ENCODE measurements around the gene SMIM29. TPM values are rescaled to one million over a fixed set of nuclear protein-coding genes. Genes with fewer than 3 reads are reported as not detected.

Gene SMIM29
- total RNA-seq, 2 donors from 2014 or later: 7.1 to 41.3 TPM

DNA sequence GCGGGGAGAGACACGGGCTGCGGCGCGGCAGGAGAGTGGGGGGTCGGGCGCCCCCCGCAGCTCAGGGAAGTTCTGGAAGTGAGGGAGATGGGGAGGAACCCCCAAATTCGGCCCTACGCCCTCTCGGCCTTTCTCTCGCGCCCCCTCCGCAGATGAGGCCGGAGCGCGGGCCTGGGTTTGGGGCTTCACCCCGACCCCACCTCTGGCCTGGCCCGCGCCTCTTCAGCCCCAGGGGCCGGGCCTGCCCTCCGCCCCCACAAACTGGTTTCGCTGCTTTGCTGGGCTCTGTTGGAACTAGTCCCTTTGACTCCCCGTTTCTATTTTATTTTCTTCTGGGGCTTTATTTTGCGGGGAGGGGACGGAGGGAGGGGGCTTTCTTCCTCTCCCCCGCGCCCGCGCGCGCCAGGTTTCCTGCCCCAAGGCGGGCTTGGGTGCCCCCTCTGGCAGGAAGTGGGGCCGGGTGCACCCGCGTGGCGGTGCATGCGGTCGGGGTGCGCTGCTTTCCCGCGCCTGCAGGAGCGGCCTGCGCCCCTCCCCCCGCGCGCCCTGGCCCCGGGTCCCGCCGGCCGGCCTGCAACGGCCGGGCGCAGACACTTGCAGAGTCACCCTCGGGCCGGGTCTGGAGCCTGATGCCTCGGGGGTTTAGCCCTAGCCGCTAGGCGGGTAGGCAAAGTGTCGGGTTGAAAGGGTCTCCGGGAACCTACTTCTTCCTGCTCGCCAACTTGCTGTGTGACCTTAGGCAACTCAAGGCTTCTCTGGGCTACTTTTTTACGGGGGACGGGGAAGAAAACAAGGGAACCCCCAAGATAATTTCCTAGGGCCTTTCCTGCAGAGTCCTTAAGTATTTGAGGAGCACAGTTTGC is 10.9 kb downstream of the SMIM29 start:
- Histone ChIP-seq H3K9me3 (no peaks in the 10 kb centered on the region), H3K27ac (no peak overlapping the region), H3K27me3 (replicated peaks; ENCODE audit: insufficient read depth) (no peaks in the 10 kb centered on the region), H3K36me3 (no peaks in the 10 kb centered on the region), H3K4me1 (ENCODE audit: control insufficient read depth in 1 of 2, low read depth in 2 of 2) (peaks cover 5 to 19% of the 10 kb centered on the region in 2 donors), H3K4me3 (peak overlapping the region; percentile 78)
- ATAC-seq (ENCODE audit: insufficient number of reproducible peaks, low FRiP score, low read depth) (no peak), DNase-seq (ENCODE audit: low spot score) (no peak)
- TF ChIP-seq, protein P1, sequence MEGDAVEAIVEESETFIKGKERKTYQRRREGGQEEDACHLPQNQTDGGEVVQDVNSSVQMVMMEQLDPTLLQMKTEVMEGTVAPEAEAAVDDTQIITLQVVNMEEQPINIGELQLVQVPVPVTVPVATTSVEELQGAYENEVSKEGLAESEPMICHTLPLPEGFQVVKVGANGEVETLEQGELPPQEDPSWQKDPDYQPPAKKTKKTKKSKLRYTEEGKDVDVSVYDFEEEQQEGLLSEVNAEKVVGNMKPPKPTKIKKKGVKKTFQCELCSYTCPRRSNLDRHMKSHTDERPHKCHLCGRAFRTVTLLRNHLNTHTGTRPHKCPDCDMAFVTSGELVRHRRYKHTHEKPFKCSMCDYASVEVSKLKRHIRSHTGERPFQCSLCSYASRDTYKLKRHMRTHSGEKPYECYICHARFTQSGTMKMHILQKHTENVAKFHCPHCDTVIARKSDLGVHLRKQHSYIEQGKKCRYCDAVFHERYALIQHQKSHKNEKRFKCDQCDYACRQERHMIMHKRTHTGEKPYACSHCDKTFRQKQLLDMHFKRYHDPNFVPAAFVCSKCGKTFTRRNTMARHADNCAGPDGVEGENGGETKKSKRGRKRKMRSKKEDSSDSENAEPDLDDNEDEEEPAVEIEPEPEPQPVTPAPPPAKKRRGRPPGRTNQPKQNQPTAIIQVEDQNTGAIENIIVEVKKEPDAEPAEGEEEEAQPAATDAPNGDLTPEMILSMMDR (IDR thresholded peaks at IDR 0.05): no peak

DNA sequence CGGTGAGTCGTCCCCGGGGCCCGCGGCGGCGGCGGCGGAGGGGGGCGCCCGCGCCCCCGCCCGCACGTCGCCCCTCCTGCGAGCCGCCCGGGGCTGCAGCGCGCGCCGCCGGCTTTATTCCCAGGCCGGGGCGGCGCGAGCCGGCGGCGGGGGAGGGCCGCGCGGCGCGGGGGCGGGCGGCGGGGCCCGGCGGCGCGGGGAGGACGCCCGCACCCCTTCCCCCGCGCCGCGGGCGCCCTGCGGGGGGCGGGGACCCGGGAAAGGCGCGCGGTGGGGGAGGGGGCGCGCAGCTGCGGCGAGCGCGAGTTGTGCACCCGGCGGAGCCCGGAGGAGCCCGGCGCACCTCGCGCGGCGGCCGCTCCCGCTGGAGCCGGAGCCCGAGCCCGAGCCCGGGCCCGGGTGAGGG is 11.5 kb downstream of the SMIM29 start:
- Histone ChIP-seq H3K27me3 (replicated peaks; ENCODE audit: insufficient read depth) (no peaks in the 10 kb centered on the region), H3K4me1 (ENCODE audit: control insufficient read depth in 1 of 2, low read depth in 2 of 2) (peaks cover 5 to 19% of the 10 kb centered on the region in 2 donors), H3K36me3 (no peaks in the 10 kb centered on the region), H3K4me3 (peak overlapping the region; percentile 78), H3K9me3 (no peaks in the 10 kb centered on the region), H3K27ac (peak overlapping the region; percentile 62 to 71)
- TF ChIP-seq, protein P1 (IDR thresholded peaks at IDR 0.05): no peak
- DNase-seq (ENCODE audit: low spot score): no peak
- ATAC-seq (ENCODE audit: insufficient number of reproducible peaks, low FRiP score, low read depth): no peak

DNA sequence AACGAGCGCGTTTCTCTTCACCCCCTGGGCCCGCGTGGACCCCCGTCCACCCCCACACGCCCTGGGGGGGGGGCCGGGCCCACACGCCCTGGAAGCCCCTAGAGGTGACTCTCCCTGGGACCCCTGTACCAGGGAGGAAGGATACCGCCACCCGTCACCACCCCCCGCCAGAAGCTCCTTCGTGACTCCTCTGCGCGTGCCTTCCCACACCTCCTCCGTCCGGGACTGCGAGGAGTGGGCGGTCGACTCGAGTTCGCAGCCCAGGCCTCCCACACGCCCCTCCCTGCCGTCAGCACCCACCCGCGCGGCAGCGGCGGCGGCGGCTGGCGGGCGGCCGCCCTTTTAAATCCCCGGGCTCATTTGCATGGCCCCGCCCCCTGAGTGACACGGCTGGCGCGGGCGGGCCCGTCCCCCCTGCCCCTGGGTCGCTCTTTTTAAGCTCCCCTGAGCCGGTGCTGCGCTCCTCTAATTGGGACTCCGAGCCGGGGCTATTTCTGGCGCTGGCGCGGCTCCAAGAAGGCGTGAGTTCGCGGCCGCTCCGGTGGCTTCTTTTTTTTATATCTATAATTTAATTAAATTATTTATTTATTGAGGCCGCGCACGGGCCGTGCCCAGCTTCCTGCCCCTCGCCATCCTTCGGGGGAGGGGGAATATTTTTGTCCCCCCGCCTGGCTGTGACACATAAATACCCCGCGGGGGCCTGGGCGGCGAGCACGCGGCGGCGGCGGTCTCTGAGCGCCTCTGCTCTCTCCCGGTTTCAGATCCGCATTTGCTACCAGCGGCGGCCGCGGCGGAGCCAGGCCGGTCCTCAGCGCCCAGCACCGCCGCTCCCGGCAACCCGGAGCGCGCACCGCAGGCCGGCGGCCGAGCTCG is 12.1 kb downstream of the SMIM29 start, which contains the start of gene HMGA1:
TSS of gene HMGA1 (plus strand) at position 431 of the 873 bp plus-strand sequence. CDS start 3,908 bp downstream, outside the sequence.
- no peaks in the 10 kb centered on the region for H3K9me3 ChIP-seq

DNA sequence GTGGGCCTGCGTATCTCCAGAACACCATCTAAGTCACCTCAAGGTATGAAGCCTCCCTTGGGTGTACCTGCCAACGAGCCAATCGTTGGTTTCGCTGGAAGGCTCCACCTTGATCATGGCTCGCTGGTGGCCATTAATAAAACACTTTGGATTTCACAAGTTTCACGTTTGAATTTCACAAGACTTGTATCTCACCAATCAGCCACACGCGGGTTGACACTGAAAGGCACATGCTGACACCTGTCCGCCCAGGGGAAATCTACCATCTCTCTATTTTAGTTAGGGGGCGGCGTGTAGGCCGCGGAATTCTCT is 12.7 kb downstream of the SMIM29 start:
- no peaks in the 10 kb centered on the region for H3K27me3 ChIP-seq (replicated peaks; ENCODE audit: insufficient read depth)
- DNase-seq (ENCODE audit: low spot score): no peak
- TF ChIP-seq, protein P1 (IDR thresholded peaks at IDR 0.05): no peak
- no peak for ATAC-seq (ENCODE audit: insufficient number of reproducible peaks, low FRiP score, low read depth)
- H3K4me1 ChIP-seq (ENCODE audit: control insufficient read depth in 1 of 2, low read depth in 2 of 2): peaks cover 5 to 19% of the 10 kb centered on the region in 2 donors
- peak overlapping the region; percentile 62 to 71 for H3K27ac ChIP-seq
- H3K4me3 ChIP-seq: peak overlapping the region; percentile 73
- H3K36me3 ChIP-seq: no peaks in the 10 kb centered on the region
- no peaks in the 10 kb centered on the region for H3K9me3 ChIP-seq

More for the DNA sequence above, 12.1 kb downstream of the SMIM29 start, which contains the start of gene HMGA1:
- Histone ChIP-seq H3K4me1 (ENCODE audit: control insufficient read depth in 1 of 2, low read depth in 2 of 2) (peaks cover 5 to 19% of the 10 kb centered on the region in 2 donors), H3K27me3 (replicated peaks; ENCODE audit: insufficient read depth) (no peaks in the 10 kb centered on the region), H3K4me3 (peak within 1 kb of the TSS; percentile 78), H3K36me3 (no peaks in the 10 kb centered on the region), H3K27ac (peak within 1 kb of the TSS; percentile 62 to 71)
- peak; percentile 66 for DNase-seq (ENCODE audit: low spot score)
- TF ChIP-seq, protein P1 (IDR thresholded peaks at IDR 0.05): no peak
- ATAC-seq (ENCODE audit: insufficient number of reproducible peaks, low FRiP score, low read depth): peak; percentile 37
